ENCODE data around the gene TPSAB1.

Gene TPSAB1

DNA sequence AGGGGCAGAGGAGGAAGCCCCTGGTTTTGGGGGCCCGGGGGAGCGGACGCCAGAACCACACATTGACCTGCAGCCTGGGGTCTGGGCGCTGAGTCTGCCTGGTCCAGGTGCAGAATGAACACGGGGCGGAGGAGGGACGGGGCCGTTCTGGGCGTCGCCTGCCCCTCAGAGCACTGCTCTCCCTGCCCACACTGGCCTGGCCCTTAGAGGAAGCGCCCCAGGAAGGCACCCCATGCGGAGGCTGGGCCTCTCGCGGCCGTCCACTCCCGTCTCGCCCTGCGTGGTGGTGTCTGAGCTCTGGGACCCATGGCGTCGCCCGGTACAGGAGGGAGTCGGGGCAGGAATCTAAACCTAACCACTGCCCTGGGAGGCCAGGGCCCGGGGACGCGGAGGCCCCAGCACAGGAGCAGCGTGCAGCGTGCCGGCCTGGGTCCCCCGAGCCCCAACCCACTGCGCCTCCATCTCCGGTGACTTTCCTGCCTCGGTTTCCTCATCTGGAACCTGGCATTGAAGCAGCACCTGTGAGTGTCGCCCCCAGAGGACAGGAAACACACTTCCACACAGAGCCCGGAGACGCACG lies 19.7 kb downstream of the TPSAB1 start:
- H2AFZ ChIP-seq (ENCODE audit: low read depth, low read length, severe bottlenecking) = no peak overlapping the region
- H3K36me3 ChIP-seq (ENCODE audit: low read length) = no peaks in the 10 kb centered on the region
- no peaks in the 10 kb centered on the region for H4K20me1 ChIP-seq (ENCODE audit: low read depth, low read length)
- TF ChIP-seq, protein P1, sequence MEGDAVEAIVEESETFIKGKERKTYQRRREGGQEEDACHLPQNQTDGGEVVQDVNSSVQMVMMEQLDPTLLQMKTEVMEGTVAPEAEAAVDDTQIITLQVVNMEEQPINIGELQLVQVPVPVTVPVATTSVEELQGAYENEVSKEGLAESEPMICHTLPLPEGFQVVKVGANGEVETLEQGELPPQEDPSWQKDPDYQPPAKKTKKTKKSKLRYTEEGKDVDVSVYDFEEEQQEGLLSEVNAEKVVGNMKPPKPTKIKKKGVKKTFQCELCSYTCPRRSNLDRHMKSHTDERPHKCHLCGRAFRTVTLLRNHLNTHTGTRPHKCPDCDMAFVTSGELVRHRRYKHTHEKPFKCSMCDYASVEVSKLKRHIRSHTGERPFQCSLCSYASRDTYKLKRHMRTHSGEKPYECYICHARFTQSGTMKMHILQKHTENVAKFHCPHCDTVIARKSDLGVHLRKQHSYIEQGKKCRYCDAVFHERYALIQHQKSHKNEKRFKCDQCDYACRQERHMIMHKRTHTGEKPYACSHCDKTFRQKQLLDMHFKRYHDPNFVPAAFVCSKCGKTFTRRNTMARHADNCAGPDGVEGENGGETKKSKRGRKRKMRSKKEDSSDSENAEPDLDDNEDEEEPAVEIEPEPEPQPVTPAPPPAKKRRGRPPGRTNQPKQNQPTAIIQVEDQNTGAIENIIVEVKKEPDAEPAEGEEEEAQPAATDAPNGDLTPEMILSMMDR (IDR thresholded peaks at IDR 0.05; ENCODE audit: insufficient read depth, low read length, poor library complexity, severe bottlenecking) = no peak
- TF ChIP-seq EZH2phosphoT487 (conservative IDR thresholded peaks at IDR 0.05; ENCODE audit: low read length) = no peak
- no peaks in the 10 kb centered on the region for H3K27me3 ChIP-seq (ENCODE audit: low read length)
- H3K9me2 ChIP-seq (replicated peaks; ENCODE audit: insufficient read depth, low read length) = no peaks in the 10 kb centered on the region
- no peaks in the 10 kb centered on the region for H3F3A ChIP-seq (ENCODE audit: insufficient read depth)
- no peak overlapping the region for H3K4me2 ChIP-seq (ENCODE audit: low read depth, low read length, poor library complexity, severe bottlenecking)
- no peak overlapping the region for H3K4me3 ChIP-seq (ENCODE audit: insufficient read depth, low read length, poor library complexity, severe bottlenecking)
- no peak overlapping the region for H3K9ac ChIP-seq (ENCODE audit: low read length)
- H3K9me3 ChIP-seq (ENCODE audit: insufficient read depth, low read length) = 0 out of 2 replicates have a peak, but pooled peaks cover 9% of the 10 kb centered on the region
- H3K27ac ChIP-seq (ENCODE audit: low read depth, low read length) = no peak overlapping the region
- H3K79me2 ChIP-seq (ENCODE audit: insufficient read depth, low read length) = no peaks in the 10 kb centered on the region

DNA sequence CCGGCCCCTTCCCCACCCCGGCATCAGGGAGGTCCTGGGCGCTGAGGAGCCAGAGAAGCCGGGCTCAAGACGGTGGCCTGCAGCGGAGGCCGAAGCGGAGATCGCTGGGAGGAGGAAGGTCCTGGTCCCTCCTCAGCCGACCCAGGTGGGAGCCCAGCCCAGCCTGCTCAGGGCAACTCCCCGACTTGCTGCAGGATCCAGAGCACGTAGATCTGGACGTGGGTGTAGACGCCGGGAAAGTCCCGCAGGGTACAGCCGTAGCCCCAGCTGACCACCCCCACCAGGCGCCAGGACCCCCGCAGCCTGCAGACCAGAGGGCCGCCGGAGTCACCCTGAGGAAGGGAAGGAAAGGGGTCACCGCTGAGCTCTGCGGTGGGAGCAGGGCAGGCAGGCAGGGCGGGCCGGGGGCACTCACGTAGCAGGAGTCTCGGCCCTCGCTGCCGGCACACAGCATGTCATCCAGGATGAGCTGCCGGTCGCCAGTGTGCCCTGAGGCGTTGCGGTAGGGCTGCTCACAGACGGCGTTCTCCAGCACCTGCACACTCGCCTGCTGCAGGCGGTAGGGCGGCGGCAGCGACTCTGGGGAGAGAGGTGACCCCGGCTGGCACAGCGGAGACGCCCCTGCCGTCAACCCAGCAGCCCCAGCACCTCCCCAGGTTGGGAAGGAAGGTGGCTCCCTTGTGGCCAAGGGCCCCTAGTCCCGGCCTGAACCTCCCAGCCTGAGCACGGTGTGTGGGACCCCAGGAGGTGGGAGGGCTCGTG lies 20.8 kb downstream of the TPSAB1 start:
- Histone ChIP-seq H3K79me2 (ENCODE audit: insufficient read depth, low read length) (no peaks in the 10 kb centered on the region), H3K9me2 (replicated peaks; ENCODE audit: insufficient read depth, low read length) (no peaks in the 10 kb centered on the region), H3K27me3 (ENCODE audit: low read length) (no peaks in the 10 kb centered on the region), H3K9me3 (ENCODE audit: insufficient read depth, low read length) (0 out of 2 replicates have a peak, but pooled peaks cover 9% of the 10 kb centered on the region), H3K27ac (ENCODE audit: low read depth, low read length) (no peak overlapping the region), H3K4me2 (ENCODE audit: low read depth, low read length, poor library complexity, severe bottlenecking) (no peak overlapping the region), H3K4me3 (ENCODE audit: insufficient read depth, low read length, poor library complexity, severe bottlenecking) (no peak overlapping the region), H2AFZ (ENCODE audit: low read depth, low read length, severe bottlenecking) (no peak overlapping the region), H3K9ac (ENCODE audit: low read length) (no peak overlapping the region), H3F3A (ENCODE audit: insufficient read depth) (no peaks in the 10 kb centered on the region), H4K20me1 (ENCODE audit: low read depth, low read length) (no peaks in the 10 kb centered on the region), H3K36me3 (ENCODE audit: low read length) (no peaks in the 10 kb centered on the region)
- no peak for TF ChIP-seq EZH2phosphoT487 (conservative IDR thresholded peaks at IDR 0.05; ENCODE audit: low read length)
- TF ChIP-seq, protein P1 (IDR thresholded peaks at IDR 0.05; ENCODE audit: insufficient read depth, low read length, poor library complexity, severe bottlenecking) = no peak

DNA sequence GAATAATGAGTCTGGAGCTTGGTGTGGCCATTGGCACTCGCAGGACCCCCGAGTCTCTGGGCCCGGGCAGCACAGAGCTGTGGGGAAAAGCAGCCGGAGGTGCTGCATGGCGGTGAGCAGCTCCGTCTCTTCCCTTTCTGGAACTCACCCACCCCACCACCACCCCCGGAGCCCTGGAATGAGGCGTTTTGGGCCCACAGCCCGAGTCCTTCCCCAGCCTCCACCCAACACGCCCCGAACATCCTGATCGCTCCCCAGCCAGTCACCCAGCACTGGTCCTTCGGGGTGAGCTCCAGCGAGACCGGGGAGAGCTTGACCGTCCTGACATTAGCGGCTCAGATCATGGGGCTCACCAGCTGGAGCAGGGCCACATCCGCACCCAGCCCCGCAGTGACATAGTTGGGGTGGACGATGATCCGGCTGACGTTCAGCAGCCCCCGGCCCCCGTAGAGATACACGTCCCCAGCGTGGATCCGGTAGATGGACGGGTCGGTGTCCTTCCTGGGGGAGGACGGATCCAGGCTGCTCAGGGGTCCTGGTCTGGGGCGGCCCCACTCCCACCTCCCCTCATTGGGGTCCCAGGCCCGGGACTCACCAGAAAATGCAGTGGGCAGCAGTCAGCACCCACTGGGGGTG lies 21.8 kb downstream of the TPSAB1 start:
- Histone ChIP-seq H2AFZ (ENCODE audit: low read depth, low read length, severe bottlenecking) (no peak overlapping the region), H3K4me2 (ENCODE audit: low read depth, low read length, poor library complexity, severe bottlenecking) (no peak overlapping the region), H3K9ac (ENCODE audit: low read length) (no peak overlapping the region), H3K27ac (ENCODE audit: low read depth, low read length) (no peak overlapping the region), H3K79me2 (ENCODE audit: insufficient read depth, low read length) (no peaks in the 10 kb centered on the region), H3K27me3 (ENCODE audit: low read length) (no peaks in the 10 kb centered on the region), H3K9me3 (ENCODE audit: insufficient read depth, low read length) (0 out of 2 replicates have a peak, but pooled peaks cover 9% of the 10 kb centered on the region), H3K4me3 (ENCODE audit: insufficient read depth, low read length, poor library complexity, severe bottlenecking) (no peak overlapping the region), H3K36me3 (ENCODE audit: low read length) (no peaks in the 10 kb centered on the region), H3K9me2 (replicated peaks; ENCODE audit: insufficient read depth, low read length) (no peaks in the 10 kb centered on the region), H4K20me1 (ENCODE audit: low read depth, low read length) (no peaks in the 10 kb centered on the region), H3F3A (ENCODE audit: insufficient read depth) (no peaks in the 10 kb centered on the region)
- TF ChIP-seq, protein P1 (IDR thresholded peaks at IDR 0.05; ENCODE audit: insufficient read depth, low read length, poor library complexity, severe bottlenecking) = no peak
- no peak for TF ChIP-seq EZH2phosphoT487 (conservative IDR thresholded peaks at IDR 0.05; ENCODE audit: low read length)

Data from SU-DHL-6 (cell line).